ENCODE data around the gene SWAP70.
A peak's percentile ranks its signal among the peaks of the same experiment; 100 is the strongest.

Gene SWAP70

DNA sequence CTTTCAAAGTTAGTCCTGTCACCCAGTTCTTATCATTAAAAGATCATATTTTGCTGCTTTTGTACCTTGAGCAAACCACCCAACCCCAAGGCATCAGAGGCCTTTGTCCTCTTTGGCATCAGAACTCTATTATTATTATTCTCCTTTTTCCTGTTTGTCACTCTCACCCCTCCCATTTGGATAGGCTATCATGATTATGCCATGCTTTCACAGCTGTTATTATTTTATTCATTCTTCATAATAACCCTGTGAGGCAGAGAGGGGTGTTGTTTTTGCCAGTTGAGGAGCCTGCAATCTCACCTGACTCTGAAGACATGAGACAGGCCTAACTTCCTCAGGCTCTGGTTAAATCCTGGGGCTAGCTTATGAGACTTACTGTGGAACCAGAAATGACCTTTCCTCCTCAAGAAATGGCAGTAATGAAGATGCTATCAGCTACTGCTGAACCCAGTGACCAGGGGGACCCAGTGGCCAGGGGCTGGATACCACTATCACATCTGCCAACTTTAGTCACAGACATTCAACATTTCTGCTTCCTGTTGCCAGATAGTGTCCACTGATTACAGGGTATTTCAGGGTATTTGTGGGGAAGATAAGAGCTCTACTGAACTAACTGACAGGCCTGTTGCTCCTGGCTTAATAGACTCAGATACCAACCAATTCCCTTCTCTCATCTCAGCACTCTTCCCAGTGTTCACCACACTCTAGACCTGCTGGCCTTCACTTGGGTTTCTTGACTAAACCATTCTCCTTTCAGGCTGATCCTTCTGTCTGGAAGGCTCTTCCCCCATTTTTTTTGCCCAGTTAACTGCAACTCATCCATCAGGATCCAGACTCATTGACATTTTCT lies 11.8 kb upstream of the SWAP70 start:
- DNase-seq, result no peak

DNA sequence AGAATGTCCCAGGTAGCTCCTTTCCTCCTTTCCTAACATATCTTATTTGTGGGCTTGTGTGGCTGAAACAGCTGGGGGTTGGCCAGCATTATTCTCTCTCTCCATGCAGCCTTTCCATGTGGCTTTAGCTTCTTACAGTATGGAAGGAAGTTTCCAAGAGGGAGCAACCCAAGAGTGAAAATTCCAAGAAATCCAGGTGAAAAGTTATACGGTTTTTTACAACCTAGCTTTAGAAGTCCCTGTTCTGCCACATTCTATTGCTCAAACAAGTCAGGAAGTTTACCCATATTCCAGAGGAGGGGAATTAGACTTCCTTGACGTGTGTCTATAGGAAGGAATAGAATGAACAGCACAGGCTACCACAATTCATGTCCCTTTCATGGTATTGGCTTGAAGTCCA lies 10.0 kb upstream of the SWAP70 start:
- DNase-seq, result no peak

DNA sequence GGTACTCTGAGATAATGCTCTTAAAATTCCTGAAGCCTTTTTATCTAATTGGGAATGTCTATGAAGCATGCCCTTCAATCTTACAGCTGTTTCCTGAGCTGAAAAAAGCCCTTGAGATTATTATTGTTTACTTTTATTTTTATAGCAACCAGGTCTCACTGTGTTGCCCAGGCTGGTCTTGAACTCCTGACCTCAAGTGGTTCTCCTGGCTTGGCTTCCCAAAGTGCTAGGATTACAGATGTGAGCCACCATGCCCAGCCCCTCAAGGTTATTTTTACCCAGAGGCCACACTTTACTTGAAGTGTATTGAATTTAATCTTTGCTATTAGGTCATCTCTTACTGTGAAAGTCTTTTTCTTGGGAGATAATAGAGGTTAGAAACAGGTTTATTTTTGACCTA lies 7.0 kb upstream of the SWAP70 start:
- DNase-seq, result no peak

DNA sequence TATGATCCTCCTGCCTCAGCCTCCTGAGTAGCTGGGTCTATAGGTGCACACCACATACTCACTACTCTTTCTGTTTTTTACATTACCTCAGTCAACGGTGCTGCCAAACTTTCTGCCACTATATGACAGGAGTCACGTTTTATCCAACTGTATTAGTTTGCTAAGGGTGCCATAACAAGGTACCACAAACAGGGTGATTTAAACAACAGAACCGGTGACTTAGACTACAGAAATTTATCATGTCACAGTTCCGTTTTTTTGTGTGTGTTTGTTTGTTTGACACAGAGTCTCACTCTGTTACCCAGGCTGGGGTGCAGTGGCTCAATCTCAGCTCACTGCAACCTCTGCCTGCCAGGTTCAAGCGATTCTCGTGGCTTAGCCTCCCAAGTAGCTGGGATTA lies 6.3 kb upstream of the SWAP70 start:
- DNase-seq, result no peak

DNA sequence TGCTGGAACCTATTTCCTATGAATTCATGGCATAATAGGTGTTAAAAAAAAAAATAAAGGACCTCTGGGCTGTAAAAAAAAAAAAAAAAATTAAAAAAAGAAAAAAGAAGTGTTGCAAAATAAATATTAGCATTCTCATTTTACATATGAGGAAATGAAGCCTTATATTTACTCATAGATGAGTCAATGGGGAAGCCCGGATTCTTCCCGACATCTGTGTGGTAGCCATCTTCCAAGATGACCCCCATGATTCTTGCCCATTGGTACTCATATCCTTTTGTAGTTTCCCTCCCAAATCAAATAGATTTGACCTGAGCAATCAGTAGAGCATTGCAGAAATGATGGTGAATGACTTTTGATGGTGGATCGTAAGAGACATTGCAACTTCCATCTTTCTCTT lies 3.0 kb upstream of the SWAP70 start:
- DNase-seq, result no peak

DNA sequence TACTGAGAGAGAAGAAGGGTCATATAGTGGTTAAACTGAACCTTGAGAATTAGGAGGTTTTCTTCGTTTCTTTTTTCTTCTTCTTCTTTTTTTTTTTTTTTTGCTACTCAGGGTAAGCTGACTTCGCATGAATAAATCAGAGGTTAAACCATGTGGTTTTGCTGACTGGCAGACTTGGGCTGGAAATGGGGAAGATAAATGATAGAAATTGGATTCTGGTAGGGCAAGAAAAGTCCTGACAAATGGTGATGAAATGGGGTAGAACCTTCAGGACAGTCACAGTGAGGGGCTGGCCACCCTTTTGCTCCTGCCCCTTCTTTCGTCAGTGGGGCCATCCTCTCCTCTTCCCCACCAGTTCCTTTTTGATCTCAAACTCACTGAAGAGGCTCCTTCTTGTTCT lies 1.6 kb upstream of the SWAP70 start:
- DNase-seq, result no peak

DNA sequence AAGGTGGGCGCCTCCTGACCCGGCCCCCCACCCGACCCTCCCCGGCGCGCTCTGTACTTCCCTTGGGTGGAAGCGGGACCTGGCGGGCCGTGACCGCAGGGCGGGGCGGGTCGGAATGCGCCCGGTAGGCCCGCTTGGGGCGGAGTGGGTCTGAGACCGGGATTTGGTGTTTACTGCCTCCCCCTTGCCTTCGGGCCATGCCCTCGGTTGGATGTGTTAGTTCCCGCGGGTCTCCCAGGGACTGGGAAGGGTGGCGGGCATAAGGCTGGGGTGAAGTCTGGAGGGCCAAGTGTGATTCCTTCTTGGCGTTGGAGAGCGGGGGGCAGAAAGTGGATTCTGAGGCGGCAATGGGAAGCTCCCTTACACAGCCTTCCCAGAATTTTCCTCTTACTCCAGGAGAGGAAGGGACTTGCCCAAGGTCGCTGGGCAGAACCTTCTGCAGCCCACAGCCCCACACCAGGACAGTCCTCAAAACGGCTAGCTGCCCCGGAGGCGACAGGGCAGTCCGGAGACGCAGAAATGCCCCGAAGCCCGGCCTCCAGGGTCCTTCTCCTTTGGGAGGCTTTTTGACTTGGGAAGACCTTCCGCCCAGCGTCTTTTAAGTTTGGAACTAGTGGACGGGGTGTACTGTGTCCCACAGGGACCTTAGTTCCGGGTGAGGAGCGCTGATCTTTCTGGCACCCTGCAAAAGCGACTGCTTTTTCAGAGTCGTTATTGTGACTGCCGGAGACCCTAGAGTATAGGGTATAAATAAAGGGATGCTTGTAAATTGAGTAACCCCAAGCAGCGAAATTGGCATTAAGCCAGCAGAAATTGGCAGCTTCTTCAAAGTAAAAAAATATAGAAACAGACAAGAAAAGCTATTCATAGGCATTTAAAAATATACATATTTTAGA lies 647 bp downstream of the SWAP70 start:
- DNase-seq, result peak; percentile 51 to 74

DNA sequence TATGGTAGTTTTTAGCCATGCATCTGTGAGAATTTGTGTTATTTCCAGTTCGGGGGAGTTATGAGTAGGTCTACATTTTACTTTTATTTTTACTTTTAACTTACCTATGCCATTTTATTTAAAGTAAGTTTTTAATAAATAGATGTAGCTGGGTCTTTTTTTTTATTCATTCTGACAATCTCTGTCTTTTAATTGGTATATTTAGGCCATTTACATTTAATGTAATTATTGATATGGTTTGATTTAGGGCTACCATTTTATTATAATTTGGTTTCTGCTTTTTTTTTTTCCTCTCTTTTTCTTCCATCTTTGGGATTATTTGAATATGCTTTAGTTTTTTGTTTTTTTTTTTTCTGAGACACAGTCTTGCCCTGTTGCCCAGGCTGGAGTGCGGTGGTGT lies 1.9 kb downstream of the SWAP70 start:
- no peak for DNase-seq

DNA sequence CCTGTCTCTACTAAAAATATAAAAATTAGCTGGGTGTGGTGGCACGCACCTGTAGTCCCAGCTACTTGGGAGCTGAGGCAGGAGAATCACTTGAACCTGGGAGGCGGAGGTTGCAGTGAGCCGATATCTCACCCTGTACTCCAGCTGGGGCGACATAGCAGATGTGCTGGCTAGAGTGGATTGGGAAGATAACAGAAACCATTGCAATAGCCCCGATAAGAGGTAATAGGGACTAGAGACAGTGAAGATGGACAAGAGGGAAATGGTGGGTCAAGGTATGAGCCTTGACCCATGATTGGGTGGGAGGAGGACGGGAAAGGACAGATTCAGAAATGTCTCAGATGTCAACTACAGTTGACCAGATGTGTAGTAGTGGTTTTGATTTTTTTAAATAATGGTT lies 6.1 kb downstream of the SWAP70 start:
- DNase-seq, result no peak

DNA sequence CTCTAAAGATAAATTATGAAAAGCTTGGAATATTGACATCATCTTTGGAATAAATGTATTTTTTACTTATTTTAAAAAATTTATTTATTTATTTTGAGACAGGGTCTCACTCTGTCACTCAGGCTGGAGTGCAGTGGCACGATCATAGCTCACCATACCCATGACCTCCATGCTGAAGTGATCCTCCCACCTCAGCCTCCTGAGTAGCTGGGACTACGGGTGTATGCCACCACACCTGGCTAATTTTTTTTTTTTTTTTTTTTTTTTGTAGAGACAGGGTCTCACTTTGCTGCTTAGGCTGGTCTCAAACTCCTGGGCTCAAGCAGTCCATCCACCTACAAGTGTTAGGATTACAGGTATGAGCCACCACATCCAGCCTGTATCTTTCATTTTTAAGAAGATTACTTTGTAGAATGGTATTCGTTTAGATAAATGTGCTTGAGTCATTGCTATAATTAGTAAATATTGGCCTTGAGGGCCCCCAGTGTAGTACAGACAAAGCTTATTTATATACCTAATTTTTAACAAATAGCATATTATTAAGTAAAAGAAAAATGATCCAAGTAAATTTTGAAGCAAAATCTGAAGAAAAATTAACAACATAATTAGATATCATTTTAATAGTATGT lies 8.5 kb downstream of the SWAP70 start:
- no peak for DNase-seq

DNA sequence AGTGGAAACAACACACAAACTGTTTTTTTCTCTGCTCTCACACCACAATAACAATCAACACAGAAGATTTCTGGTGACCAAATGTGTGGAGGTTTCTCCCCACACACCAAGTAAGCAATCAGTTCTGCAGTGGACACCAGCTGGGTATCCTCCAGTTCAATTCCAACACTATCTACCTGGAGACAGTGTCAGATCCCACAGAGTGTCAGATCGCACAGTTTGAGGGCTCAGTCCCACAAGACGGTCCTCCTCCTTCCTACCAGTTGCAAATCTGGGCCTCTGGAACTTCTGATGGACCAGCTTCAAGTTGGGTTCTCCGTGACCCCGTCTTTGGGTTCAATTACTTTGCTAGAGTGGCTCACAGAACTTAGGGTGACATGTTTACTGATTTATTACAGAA lies 9.0 kb downstream of the SWAP70 start:
- no peak for DNase-seq

DNA sequence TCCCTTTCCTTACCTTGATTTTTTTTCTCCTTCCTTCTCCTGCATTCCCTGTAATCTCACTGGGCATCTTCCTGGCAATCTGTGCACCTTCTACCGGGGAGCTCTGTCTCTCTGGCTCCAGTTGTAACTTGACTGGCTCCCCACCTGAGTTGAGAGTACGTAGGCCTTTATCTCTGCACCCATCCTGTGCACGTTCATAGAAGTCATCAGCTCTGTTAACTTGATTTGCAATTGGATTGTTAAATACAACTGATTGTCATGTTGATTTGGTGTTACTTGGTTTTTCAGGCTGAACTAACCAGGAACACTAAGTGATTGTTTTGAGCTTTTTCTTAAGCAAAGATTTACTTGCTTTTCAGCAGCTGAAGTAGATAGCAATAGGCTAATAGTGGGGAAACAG lies 11.8 kb downstream of the SWAP70 start:
- no peak for DNase-seq

DNA sequence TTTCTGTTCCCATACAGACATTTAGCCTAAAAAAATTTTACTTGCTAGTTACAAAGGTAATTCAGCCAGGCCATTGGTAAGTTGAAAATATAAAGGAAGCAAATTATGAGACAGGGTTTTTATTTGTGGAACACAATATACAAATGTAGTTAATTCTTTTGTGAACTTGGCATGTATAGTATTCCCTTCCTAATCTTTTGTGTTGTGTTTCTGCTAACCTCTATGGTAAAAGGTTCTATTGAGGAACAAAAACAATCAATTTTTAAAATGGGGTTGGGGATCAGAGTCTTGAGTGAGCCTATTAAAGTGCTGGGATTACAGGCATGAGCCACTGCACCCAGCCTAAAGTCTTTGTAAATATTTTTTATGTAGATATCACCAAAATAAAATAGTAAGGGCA lies 14.1 kb downstream of the SWAP70 start:
- no peak for DNase-seq

DNA sequence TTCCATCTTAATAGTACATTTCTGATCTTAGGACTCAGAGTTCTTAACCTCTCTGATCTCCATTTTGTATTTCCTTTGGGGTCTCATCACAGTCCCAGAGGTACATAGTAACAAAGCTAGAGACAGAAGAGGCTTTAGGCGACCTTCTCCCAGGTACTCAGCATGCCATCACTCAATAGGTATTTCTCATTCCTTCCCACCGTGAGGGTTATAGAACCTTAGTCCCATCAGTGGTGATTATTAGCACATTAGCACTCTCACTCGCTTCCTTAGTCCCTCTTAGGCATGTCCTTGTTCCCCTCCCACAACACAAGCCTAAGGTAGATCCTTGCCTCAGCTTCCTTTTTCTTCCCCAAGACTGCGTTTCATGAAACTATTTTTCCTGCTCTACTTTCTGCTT lies 14.7 kb downstream of the SWAP70 start:
- no peak for DNase-seq

DNA sequence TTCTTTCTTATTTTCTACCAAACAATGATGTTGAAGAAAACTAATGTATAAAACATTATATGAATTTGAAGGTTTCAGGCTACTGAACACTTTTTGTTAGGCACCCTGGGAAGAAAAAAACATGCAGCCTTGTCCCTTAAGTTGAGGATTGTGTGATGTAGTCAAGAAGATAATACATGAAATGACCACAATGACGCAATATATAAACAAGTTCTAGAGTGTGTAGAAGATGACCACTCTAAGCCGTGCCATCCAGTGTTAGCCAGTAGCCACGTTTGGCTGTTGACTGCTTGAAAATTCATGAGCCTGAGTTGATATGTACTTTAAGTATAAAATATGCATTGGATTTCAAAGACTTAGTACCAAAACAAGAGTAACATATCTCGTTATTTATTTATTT lies 16.2 kb downstream of the SWAP70 start:
- no peak for DNase-seq

DNA sequence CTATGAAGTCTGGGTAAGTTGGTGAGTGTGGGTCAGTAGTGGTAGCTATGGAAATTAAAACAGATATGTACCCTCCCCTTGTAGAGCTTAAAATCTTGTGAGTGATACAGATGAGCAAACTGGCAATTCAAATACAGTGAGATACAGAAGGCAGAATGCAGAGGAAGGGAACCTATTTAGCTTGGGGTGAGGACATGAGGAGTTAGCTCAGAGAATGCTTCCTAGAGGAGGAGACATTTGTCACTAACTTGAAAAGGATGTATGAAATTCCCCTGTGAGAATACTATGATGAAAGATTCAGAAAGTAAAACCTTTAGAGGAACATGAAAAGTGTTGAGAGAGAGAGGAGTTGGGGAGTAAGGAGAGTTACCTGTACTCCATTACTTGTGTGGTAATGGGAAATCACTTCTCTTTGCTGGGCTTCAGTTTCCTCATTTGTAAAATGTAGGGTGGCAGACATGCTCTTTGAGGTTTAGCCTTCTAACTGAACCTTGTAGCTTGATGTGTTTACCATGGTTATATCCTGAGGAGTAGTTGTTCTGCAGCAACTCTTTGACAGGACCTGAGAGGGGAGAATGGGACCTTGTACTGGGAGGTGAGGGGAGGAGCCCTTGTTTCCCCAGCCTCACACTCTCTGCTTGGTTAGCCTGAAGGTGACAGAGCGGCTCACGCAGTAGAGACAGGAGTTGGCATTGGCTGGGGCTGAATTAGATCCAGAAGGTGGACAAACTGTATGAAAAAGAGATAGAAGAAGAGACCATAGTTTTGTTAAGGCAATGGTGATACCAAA lies 17.9 kb downstream of the SWAP70 start:
- DNase-seq, result no peak

DNA sequence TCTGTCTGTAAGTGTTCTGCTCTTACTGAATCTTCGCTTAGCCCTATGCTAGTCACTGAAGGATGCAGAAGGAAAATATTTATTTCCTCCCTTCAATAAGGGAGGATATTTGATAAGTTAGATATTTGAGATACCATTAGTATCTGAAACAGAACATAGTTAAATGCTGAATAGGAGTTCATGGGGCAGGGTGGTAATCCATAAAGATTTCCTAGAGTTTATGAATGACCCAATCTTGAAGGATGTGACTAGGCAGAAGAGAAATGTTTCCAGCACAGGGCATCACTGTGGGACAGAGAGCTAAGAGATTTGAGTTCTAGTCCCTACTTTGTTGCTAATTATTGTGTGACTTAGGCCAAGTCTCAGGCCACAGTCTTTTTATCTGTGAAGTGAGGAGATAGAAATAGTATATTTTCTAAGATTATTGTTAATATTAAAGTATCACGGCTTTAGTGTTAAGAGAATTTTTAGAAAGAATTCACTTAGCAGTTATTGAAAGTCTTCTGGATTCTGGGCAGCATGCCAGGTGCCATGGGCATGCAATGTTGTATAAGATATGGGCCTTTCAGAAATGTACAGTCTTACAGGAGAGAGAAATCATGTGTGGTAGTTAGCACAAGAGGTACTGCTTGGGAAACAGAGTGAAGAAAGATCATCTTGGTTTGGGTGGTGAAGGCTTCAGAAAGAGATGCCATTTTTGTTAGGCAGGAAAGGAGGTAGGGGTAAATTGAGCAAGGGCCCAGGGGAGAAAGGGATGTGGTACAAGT lies 24.0 kb downstream of the SWAP70 start:
- DNase-seq, result no peak

DNA sequence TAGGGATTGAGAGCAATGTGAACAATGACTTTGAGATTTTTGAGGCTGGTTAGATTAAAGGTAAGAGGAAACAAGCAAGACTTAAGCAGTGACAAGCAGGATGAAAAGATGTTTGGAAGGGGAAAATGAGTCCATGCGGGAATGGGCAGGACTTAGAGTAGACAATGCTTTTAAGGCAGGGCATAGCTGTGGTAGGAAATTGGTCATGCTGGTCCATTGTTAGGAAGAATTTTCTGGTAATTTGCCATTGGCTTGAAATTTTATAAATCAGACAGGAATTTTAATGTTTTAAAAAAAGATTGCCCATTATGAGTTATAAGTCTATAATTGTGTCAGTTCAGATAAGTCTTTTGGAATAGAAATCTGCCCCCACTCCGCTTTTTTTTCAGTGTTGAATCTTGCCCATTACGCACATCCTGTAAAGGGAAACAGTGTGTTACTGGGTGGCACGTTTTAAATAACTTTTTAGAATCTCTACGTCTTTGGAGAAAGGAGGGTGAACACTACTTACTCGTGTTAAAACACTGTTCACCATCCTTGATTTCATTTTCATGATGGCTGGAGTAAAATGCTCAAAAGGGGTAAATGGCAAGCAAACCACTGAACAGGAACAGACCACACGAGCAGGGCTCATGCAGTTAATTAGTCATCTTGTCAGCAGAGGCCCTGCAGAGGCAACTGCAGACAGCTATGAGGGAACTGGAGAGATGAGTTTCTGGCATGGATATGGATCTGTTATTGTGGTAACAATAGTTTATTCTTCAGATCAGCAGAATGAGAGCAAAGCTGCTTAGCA lies 25.0 kb downstream of the SWAP70 start:
- DNase-seq, result peak; percentile 20 to 31

DNA sequence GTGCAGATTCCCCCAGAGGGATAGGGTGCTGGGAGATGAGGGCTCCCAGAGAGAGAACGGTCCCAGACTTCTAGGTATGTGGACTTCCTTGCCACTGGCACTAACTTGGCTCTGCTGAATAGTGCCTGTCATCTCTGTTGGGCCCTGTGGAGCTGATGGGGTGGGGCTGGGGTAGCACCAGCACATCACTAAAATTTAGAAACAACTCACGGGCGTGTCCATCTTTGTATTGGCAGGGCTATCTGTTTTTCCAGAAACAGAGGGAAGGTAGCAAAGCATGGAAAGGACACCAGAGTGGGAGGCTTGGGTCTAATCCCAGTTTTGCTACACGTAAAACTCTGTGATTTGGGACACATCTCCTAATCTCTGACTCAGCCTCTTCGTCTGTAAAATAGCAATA lies 25.8 kb downstream of the SWAP70 start:
- no peak for DNase-seq

DNA sequence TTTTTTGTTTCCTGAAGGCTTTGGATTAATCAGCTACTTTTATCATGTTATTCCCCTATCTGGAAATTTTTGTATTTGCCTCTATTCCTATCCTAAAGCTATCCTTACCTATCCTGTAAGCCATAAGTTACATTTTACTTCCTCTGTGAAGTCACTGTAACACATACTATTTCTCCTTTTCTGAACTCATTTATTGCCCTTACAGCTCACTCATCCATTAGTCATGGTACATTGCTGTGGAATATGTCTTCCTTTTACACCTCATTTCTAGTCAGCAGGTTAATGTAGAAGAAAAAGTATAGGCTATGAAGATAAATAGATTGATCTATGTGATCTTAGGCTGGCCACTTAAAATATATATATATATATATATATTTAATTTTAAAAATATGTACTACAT lies 28.0 kb downstream of the SWAP70 start:
- DNase-seq, result no peak

DNA sequence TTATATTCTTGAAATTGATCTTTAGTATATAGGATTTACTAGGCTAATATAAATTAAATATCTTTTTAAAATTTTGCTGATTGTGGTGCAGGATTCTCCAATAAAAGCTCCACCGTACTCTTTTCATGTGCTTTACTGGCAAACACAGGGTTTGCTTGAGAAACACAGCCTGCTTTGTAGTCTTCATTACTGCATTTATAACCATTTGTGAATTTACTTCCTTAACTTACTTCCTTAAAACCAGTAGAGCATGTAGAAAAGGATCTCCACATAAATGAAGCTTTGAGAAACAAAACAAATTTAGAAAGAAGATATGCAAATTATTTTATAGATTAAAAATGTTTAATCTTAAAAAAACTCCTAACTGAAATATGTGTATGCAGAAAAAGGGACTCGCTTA lies 28.8 kb downstream of the SWAP70 start:
- DNase-seq, result peak; percentile 34 to 47

All from NCI-H526 (cell line).